HEK293 (cell line): ENCODE measurements around the gene DCAF8L1.

Source experiments
- CTCF ChIA-PET: fragments of 350-600 bp; formaldehyde crosslinking; extraction: SDS; loops from one replicate; lab custom pipeline; 2021; ENCODE audit warnings: antibody characterized with exemption; lab: Yijun Ruan, JAX
- POLR2A ChIA-PET: fragments of 300-600 bp; formaldehyde crosslinking; extraction: SDS; loops from one replicate; lab custom pipeline; 2020; ENCODE audit warnings: antibody characterized with exemption, inconsistent platforms; lab: Yijun Ruan, JAX
- H3K27ac ChIP-seq: fragments of 200-500 bp; sonication (Bioruptor generic); 2 replicates; pipeline ENCODE4 v1.5.1; 2014; ENCODE audit warnings: low read depth, low read length, control low read depth, inconsistent platforms; ENCODE audit errors: extremely low read depth
- H3K36me3 ChIP-seq, 2 experiments: fragments of 200-500 bp in 1 of 2; sonication (Bioruptor generic) in 1 of 2; 1 replicate in 1 of 2; 2 replicates in 1 of 2; pipeline ENCODE4 v1.5.1; 2014 to 2017; ENCODE audit warnings: inconsistent platforms in 2 of 2, low read length in 2 of 2; ENCODE audit not compliant: control insufficient read depth in 2 of 2, insufficient read depth in 1 of 2
- H3K4me1 ChIP-seq: fragments of 200-500 bp; sonication (Bioruptor generic); 2 replicates; pipeline ENCODE4 v1.5.1; 2014; ENCODE audit warnings: mild to moderate bottlenecking, low read length, inconsistent platforms; ENCODE audit not compliant: control insufficient read depth, insufficient read depth
- H3K4me3 ChIP-seq: 2 replicates; pipeline ENCODE4 v1.5.1; 2011; ENCODE audit warnings: low read depth, mild to moderate bottlenecking, control low read depth, low read length, moderate library complexity
- H3K9me3 ChIP-seq: fragments of 200-500 bp; sonication (Bioruptor generic); 2 replicates; pipeline ENCODE4 v1.5.1; 2014; ENCODE audit warnings: low read depth, low read length, inconsistent platforms; ENCODE audit not compliant: control insufficient read depth, insufficient read depth
- AEBP2 ChIP-seq: fragments of 450-650 bp; formaldehyde crosslinking; IDR thresholded peaks from 2 replicates; pipeline ENCODE4 v1.5.1; 2016; ENCODE audit warnings: missing biosample characterization, missing genetic modification characterization, borderline replicate concordance
- GLI2 ChIP-seq: fragments of 450-650 bp; formaldehyde crosslinking; IDR thresholded peaks from 2 replicates; pipeline ENCODE4; 2017; ENCODE audit warnings: missing biosample characterization, missing genetic modification characterization, low read depth, borderline replicate concordance
- GLI4 ChIP-seq: fragments of 450-650 bp; formaldehyde crosslinking; IDR thresholded peaks from 2 replicates; pipeline ENCODE4 v1.5.1; 2016; ENCODE audit warnings: missing biosample characterization, missing genetic modification characterization
- KLF10 ChIP-seq: fragments of 450-650 bp; IDR thresholded peaks from 2 replicates; pipeline ENCODE4 v1.5.1; 2018; ENCODE audit warnings: missing biosample characterization, mild to moderate bottlenecking, missing genetic modification characterization
- RBAK ChIP-seq: fragments of 450-650 bp; formaldehyde crosslinking; IDR thresholded peaks from 2 replicates; pipeline ENCODE4 v1.5.1; 2016; ENCODE audit warnings: missing biosample characterization, missing genetic modification characterization
- REPIN1 ChIP-seq: fragments of 450-650 bp; formaldehyde crosslinking; IDR thresholded peaks from 2 replicates; pipeline ENCODE4 v1.5.1; 2017; ENCODE audit warnings: missing biosample characterization, missing genetic modification characterization, low read depth
- SETDB1 ChIP-seq: IDR thresholded peaks from one replicate; pipeline ENCODE4 v1.6.1; 2017; ENCODE audit warnings: mild to moderate bottlenecking, low read length, moderate library complexity, mixed read lengths; ENCODE audit not compliant: insufficient read length
- ZFHX2 ChIP-seq: fragments of 450-650 bp; formaldehyde crosslinking; conservative IDR thresholded peaks from 2 replicates; pipeline ENCODE4 v1.5.1; 2016; ENCODE audit warnings: missing biosample characterization, missing genetic modification characterization
- ZNF23 ChIP-seq: fragments of 450-650 bp; formaldehyde crosslinking; IDR thresholded peaks from 2 replicates; pipeline ENCODE4 v1.5.1; 2016; ENCODE audit warnings: missing biosample characterization, missing genetic modification characterization, borderline replicate concordance
- ZNF280D ChIP-seq: fragments of 450-650 bp; formaldehyde crosslinking; IDR thresholded peaks from 2 replicates; pipeline ENCODE4 v1.5.1; 2016; ENCODE audit warnings: missing biosample characterization, missing genetic modification characterization
- ZNF292 ChIP-seq: fragments of 450-650 bp; formaldehyde crosslinking; IDR thresholded peaks from 2 replicates; pipeline ENCODE4 v1.5.1; 2016; ENCODE audit warnings: low read depth, missing biosample characterization, missing genetic modification characterization, borderline replicate concordance
- ZNF404 ChIP-seq: fragments of 450-650 bp; formaldehyde crosslinking; IDR thresholded peaks from 2 replicates; pipeline ENCODE4 v1.5.1; 2017; ENCODE audit warnings: missing biosample characterization, missing genetic modification characterization
- ZNF488 ChIP-seq: fragments of 450-650 bp; formaldehyde crosslinking; IDR thresholded peaks from 2 replicates; pipeline ENCODE4 v1.5.1; 2016; ENCODE audit warnings: missing biosample characterization, missing genetic modification characterization
- ZNF585B ChIP-seq: fragments of 450-650 bp; formaldehyde crosslinking; IDR thresholded peaks from 2 replicates; pipeline ENCODE4 v1.5.1; 2016; ENCODE audit warnings: missing biosample characterization, missing genetic modification characterization
- ZNF645 ChIP-seq: fragments of 450-650 bp; formaldehyde crosslinking; IDR thresholded peaks from 2 replicates; pipeline ENCODE4; 2016; ENCODE audit warnings: missing biosample characterization, missing genetic modification characterization
- ZNF658 ChIP-seq: fragments of 450-650 bp; formaldehyde crosslinking; IDR thresholded peaks from 2 replicates; pipeline ENCODE4; 2016; ENCODE audit warnings: missing biosample characterization, missing genetic modification characterization
- ZNF664 ChIP-seq: fragments of 450-650 bp; formaldehyde crosslinking; IDR thresholded peaks from 2 replicates; pipeline ENCODE4 v1.5.1; 2016; ENCODE audit warnings: missing biosample characterization, missing genetic modification characterization
- ZNF843 ChIP-seq: fragments of 450-650 bp; formaldehyde crosslinking; IDR thresholded peaks from 2 replicates; pipeline ENCODE4 v1.5.1; 2016; ENCODE audit warnings: missing biosample characterization, missing genetic modification characterization
- ZSCAN5A ChIP-seq: fragments of 450-650 bp; formaldehyde crosslinking; IDR thresholded peaks from 2 replicates; pipeline ENCODE4 v1.5.1; 2016; ENCODE audit warnings: missing biosample characterization, missing genetic modification characterization
- ZXDB ChIP-seq: fragments of 450-650 bp; formaldehyde crosslinking; IDR thresholded peaks from 2 replicates; pipeline ENCODE4 v1.5.1; 2016; ENCODE audit warnings: missing biosample characterization, missing genetic modification characterization

The DCAF8L1 gene

GRCh38 chrX:27981349-27981748, at the start of gene DCAF8L1:
Gene DCAF8L1, minus strand, starts transcription at chrX:27981449. Its CDS starts 115 bp downstream, at chrX:27981334.
- Histone ChIP-seq H3K4me3 (no peak within 1 kb of the TSS), H3K27ac (no peak within 1 kb of the TSS), H3K4me1 (no peaks in the 10 kb centered on the region), H3K36me3 (no peaks in the 10 kb centered on the region), H3K9me3 (no peaks in the 10 kb centered on the region; the same call in 1 of the 2 replicates)
- CTCF ChIA-PET: no interaction called here
- TF ChIP-seq ZNF280D (tag by site-specific recombination) (no peak), KLF10 (no peak), GLI2 (tag by site-specific recombination) (no peak)
- POLR2A ChIA-PET: no interaction called here

- no peak overlapping the region for H3K4me3 ChIP-seq
- CTCF ChIA-PET: interaction anchor here (0.6 kb wide), 2 partner anchors 45 to 154 kb away, joined by 3 read pairs; no protein-coding TSS in a partner anchor
Measured at GRCh38 chrX:28022371-28022770, 41.1 kb upstream of the DCAF8L1 start.

More at GRCh38 chrX:28022371-28022770, 41.1 kb upstream of the DCAF8L1 start:
- H3K36me3 ChIP-seq: no peaks in the 10 kb centered on the region
- no peaks in the 10 kb centered on the region for H3K4me1 ChIP-seq
- POLR2A ChIA-PET: no interaction called here
- H3K9me3 ChIP-seq: no peaks in the 10 kb centered on the region
- TF ChIP-seq ZNF843 (no peak), ZNF404 (tag by site-specific recombination) (no peak), ZNF292 (tag by site-specific recombination) (no peak), AEBP2 (tag by site-specific recombination) (no peak), ZNF488 (tag by site-specific recombination) (no peak), REPIN1 (tag by site-specific recombination) (no peak), ZNF23 (no peak), ZNF585B (no peak), ZNF658 (tag by site-specific recombination) (no peak), ZSCAN5A (tag by site-specific recombination) (no peak), ZXDB (tag by site-specific recombination) (no peak), ZNF645 (tag by site-specific recombination) (no peak), RBAK (tag by site-specific recombination) (no peak), ZNF664 (no peak), GLI4 (tag by site-specific recombination) (no peak), SETDB1 (no peak), ZFHX2 (no peak)
- no peak overlapping the region for H3K27ac ChIP-seq
